PC-9 (cell line): Measurements from ENCODE around the gene SOAT2. TPM values are rescaled to one million over a fixed set of nuclear protein-coding genes. Genes with fewer than 3 reads are reported as not detected.

Source experiments
- BruUV-seq: library from RNA; stranded (reverse); fragments of 400-500 nt; replicated peaks from 2 replicates; lab custom pipeline; 2021; lab: Mats Ljungman, UMichigan
- CTCF ChIA-PET: fragments of 300-600 bp; sonication (Branson Sonifier 250); formaldehyde crosslinking; loops from one replicate; lab custom pipeline; 2022; ENCODE audit warnings: antibody characterized with exemption; lab: Charles Lee
- POLR2A ChIA-PET: fragments of 300-600 bp; sonication (Branson Sonifier 250); formaldehyde crosslinking; loops from one replicate; lab custom pipeline; 2022; ENCODE audit warnings: antibody characterized with exemption; ENCODE audit not compliant: unreplicated experiment; lab: Charles Lee
- DNase-seq, 2 experiments: peaks; one replicate each; pipeline versions ENCODE4 v3.0.0 to v3.0.0-alpha.2; 2015 to 2022; ENCODE audit warnings: mixed read lengths in 1 of 2
- H2AFZ ChIP-seq: fragments of 200-600 bp; sonication (generic); 2 replicates; pipeline ENCODE4 v1.8.1; 2017; ENCODE audit warnings: antibody characterized with exemption
- H3F3A ChIP-seq: fragments of 200-600 bp; sonication (generic); 2 replicates; pipeline ENCODE4 v1.8.1; 2017; ENCODE audit warnings: antibody characterized with exemption, mild to moderate bottlenecking, low read depth; ENCODE audit not compliant: insufficient read depth
- H3K27ac ChIP-seq: fragments of 200-600 bp; sonication (generic); 2 replicates; pipeline ENCODE4 v1.6.1; 2016; ENCODE audit warnings: mixed run types
- H3K27me3 ChIP-seq: fragments of 200-600 bp; sonication (generic); 2 replicates; pipeline ENCODE4 v1.6.1; 2016; ENCODE audit warnings: low read depth, mixed run types; ENCODE audit not compliant: insufficient read depth
- H3K36me3 ChIP-seq: fragments of 200-600 bp; sonication (generic); 2 replicates; pipeline ENCODE4 v1.6.1; 2016; ENCODE audit warnings: low read depth, mixed run types
- H3K4me1 ChIP-seq: fragments of 200-600 bp; sonication (generic); replicated peaks from 2 replicates; pipeline ENCODE4 v1.6.1; 2016; ENCODE audit warnings: mixed run types; ENCODE audit not compliant: insufficient read depth
- H3K4me2 ChIP-seq: fragments of 200-600 bp; sonication (generic); 2 replicates; pipeline ENCODE4 v1.6.1; 2017; ENCODE audit warnings: mixed run types
- H3K4me3 ChIP-seq: fragments of 200-600 bp; sonication (generic); 2 replicates; pipeline ENCODE4 v1.6.1; 2016; ENCODE audit warnings: mixed run types
- H3K79me2 ChIP-seq: fragments of 200-600 bp; sonication (generic); 2 replicates; pipeline ENCODE4 v1.6.1; 2017; ENCODE audit warnings: low read depth, mixed run types
- H3K9me2 ChIP-seq: fragments of 200-600 bp; sonication (generic); 2 replicates; pipeline ENCODE4 v1.8.1; 2017; ENCODE audit warnings: mild to moderate bottlenecking; ENCODE audit not compliant: insufficient read depth
- H3K9me3 ChIP-seq: fragments of 200-600 bp; sonication (generic); 2 replicates; pipeline ENCODE4 v1.8.1; 2016; ENCODE audit warnings: low read depth; ENCODE audit not compliant: insufficient read depth
- H4K20me1 ChIP-seq: fragments of 200-600 bp; sonication (generic); 2 replicates; pipeline ENCODE4 v1.8.1; 2017; ENCODE audit not compliant: insufficient read depth
- CTCF ChIP-seq: fragments of 200-600 bp; sonication (generic); conservative IDR thresholded peaks from 2 replicates; pipeline ENCODE4 v1.6.1; 2017; ENCODE audit warnings: mixed run types, antibody characterized with exemption, mild to moderate bottlenecking, moderate library complexity
- EZH2 ChIP-seq: fragments of 200-600 bp; sonication (generic); IDR thresholded peaks from 2 replicates; pipeline ENCODE4 v1.8.0; 2017; ENCODE audit warnings: antibody characterized with exemption, low read depth
- intact Hi-C: fragments of 100-400 bp; cut with micrococcal nuclease; formaldehyde crosslinking; loops from one replicate; pipeline ENCODE4 v1.10.0; 2022; ENCODE audit not compliant: unreplicated experiment
- total RNA-seq: library from RNA; stranded (reverse); gene quantifications from 2 replicates; pipeline ENCODE4 v1.2.3, GENCODE V29; 2021

SOAT2 gene
- total RNA-seq, 1 experiment from 2014 or later = 0.79 TPM

DNA sequence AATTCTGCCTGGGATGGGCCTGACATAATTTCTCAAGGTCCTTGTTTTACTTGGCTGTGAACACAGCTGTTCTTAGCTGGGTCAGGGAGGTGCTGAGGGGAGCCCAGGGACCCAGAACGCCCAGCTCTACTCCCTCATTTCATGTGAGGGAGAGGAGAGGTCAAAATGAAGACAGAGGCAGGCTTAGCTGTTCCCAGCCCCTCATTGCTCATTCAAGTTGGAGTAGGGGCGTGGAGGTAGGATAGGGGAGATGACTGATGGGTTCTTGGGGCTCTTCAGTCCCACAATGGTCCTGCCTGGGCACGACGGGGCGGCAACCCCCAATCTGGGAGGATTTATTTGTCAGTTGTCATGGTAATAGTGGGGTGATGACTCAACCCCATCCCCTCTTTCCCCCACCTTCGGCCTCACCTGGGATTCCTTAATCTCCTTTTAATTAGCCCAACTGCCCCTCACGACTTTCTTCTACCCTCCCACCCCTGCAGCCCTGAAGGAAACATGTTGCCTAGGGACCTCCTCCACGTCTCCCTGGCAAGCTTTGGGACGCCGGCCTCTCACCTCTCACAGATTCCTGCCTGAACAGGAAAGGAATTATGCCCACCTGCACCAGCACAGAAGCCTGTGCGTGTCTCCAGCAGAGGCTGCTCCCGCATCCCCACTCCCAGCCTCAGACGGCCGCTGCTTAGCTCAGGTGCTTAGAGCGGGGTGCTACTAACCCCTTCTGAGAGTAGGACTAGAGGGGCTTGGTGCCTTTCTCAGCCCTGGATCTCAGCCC is 34.3 kb upstream of the SOAT2 start:
- peaks cover 9% of the 10 kb centered on the region for H3K4me1 ChIP-seq
- H4K20me1 ChIP-seq = no peaks in the 10 kb centered on the region
- H3K27me3 ChIP-seq = no peaks in the 10 kb centered on the region
- BruUV-seq = no TSS peak
- no peak overlapping the region for H2AFZ ChIP-seq
- H3K9me3 ChIP-seq = no peaks in the 10 kb centered on the region
- no peak overlapping the region for H3K4me3 ChIP-seq
- H3K79me2 ChIP-seq = no peaks in the 10 kb centered on the region
- H3K27ac ChIP-seq = no peak overlapping the region
- no peak overlapping the region for H3K4me2 ChIP-seq
- 0 out of 2 replicates have a peak, but pooled peaks cover 4% of the 10 kb centered on the region for H3F3A ChIP-seq
- intact Hi-C loops = loop anchor here (10.0 kb wide), 3 partner anchors 106 to 436 kb away; partner anchors contain the start of genes ITGB7, NPFF and TARBP2
- ChIA-PET CTCF (interaction anchor here (1.5 kb wide), 1 partner anchor 30 kb away, joined by 4 read pairs; no protein-coding TSS in a partner anchor), POLR2A (no interaction called here)
- DNase-seq = no peak
- no peak for TF ChIP-seq CTCF
- no peak for TF ChIP-seq EZH2
- H3K36me3 ChIP-seq = no peaks in the 10 kb centered on the region
- no peaks in the 10 kb centered on the region for H3K9me2 ChIP-seq

DNA sequence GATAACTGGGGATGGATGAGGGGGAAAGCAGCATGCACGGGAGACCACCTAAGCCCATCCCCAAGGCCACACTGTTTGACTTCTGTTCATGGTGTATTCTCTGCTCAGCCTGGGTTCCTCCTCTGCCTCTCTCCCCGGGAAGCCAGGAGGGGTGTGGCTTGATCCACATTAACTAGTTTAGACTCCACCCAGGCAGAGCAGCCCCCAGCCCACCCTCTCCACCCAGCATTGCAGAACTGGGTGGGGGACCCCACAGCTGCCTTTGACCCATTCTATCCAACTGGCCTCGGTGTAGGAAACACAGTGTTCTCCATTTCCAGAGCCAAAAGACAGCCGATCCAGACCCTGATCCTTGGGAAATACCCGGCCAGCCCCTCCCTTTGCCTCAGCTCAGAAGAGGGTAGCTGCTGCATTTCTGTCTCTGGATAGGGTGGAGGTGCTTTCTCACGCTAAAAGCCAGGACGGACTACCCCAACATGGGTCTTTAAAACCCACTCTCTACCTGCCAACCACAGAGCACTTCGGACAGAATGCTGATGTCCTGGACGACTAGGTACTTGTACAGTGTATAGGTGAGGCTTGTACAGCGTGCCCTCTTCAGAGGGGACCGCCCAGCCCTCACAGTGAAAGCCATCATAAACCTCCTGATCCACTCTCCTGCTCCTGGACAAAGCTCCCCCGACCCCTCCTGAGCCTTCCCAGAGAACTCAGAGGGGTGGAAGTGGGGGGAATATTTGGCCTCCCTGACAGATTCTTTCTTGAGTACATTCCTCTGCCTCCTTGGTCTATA is 33.5 kb upstream of the SOAT2 start:
- no peak overlapping the region for H2AFZ ChIP-seq
- ChIA-PET POLR2A (interaction anchor here (0.7 kb wide), 1 partner anchor 371 kb away, joined by 5 read pairs; no protein-coding TSS in a partner anchor), CTCF (interaction anchor here (0.6 kb wide), 1 partner anchor 16 kb away, joined by 22 read pairs; no protein-coding TSS in a partner anchor)
- no peak overlapping the region for H3K27ac ChIP-seq
- no peak overlapping the region for H3K4me2 ChIP-seq
- H3K79me2 ChIP-seq = no peaks in the 10 kb centered on the region
- H3F3A ChIP-seq = 0 out of 2 replicates have a peak, but pooled peaks cover 4% of the 10 kb centered on the region
- H3K4me3 ChIP-seq = no peak overlapping the region
- no peaks in the 10 kb centered on the region for H4K20me1 ChIP-seq
- no peaks in the 10 kb centered on the region for H3K9me2 ChIP-seq
- H3K36me3 ChIP-seq = no peaks in the 10 kb centered on the region
- no TSS peak for BruUV-seq
- DNase-seq = no peak
- intact Hi-C loops = loop anchor here (10.0 kb wide), 3 partner anchors 105 to 435 kb away; partner anchors contain the start of genes ITGB7, NPFF and TARBP2
- H3K9me3 ChIP-seq = no peaks in the 10 kb centered on the region
- H3K4me1 ChIP-seq = peaks cover 9% of the 10 kb centered on the region
- no peaks in the 10 kb centered on the region for H3K27me3 ChIP-seq
- no peak for TF ChIP-seq EZH2
- no peak for TF ChIP-seq CTCF

DNA sequence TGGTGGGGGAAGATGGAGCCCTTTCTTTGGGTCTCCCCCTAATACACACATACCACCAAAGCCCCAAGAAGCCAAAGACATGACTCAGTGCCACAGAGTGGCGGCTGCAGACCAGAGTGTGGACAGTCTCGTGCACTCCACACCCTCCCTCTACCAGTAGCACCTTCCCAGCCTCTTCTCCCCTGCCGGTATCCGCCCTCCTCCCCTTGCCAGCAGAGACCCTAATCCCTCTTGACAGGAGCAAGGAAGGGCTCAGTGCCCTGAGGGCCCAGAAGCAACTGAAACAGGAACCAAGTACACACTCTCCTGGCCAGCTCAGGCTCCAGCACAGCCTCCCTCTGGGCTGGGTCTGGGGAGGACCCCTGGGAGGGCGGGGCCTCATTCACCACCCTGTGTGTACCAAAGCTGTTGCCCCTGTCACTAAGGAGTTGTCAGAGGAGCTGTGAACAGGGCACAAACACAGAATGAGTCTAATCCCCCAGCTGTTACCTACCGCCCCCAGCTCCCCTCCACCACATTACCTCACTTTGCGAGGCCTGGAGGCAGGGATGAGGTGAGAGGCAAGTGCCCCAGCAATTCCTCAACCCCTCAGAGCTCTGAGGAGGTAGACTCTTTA is 32.3 kb upstream of the SOAT2 start:
- ChIA-PET POLR2A (no interaction called here), CTCF (interaction anchor here (0.6 kb wide), 2 partner anchors 17 to 133 kb away, joined by 19 to 22 read pairs; no protein-coding TSS in a partner anchor)
- Histone ChIP-seq H3K27me3 (no peaks in the 10 kb centered on the region), H3K27ac (no peak overlapping the region), H3K9me3 (no peaks in the 10 kb centered on the region), H3K4me1 (peaks cover 9% of the 10 kb centered on the region), H3K4me2 (no peak overlapping the region), H3K4me3 (no peak overlapping the region), H3K9me2 (no peaks in the 10 kb centered on the region), H3F3A (0 out of 2 replicates have a peak, but pooled peaks cover 4% of the 10 kb centered on the region), H2AFZ (no peak overlapping the region), H4K20me1 (no peaks in the 10 kb centered on the region), H3K36me3 (no peaks in the 10 kb centered on the region), H3K79me2 (no peaks in the 10 kb centered on the region)
- no peak for DNase-seq
- intact Hi-C loops = no loop called here
- BruUV-seq = no TSS peak
- TF ChIP-seq EZH2 (no peak), CTCF (no peak)
